ENCODE data around the gene HCFC1.

Gene HCFC1

DNA sequence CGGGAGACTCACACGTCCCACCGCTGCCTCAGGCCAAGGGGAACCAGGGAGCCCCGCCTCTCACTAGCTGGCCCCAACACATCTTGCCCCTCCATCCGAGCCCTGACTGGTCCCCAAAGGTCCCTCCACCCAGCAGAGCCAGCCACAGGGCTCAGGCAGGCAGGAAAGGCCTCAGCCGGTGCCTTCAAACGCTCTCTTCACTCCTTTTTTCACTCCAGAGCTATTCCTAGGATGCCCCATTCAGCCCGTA, 44.0 kb downstream of the HCFC1 start:
- Histone ChIP-seq H3K9ac (no peak overlapping the region), H3K4me2 (ENCODE audit: low read length) (peak overlapping the region; percentile 79), H3K27me3 (ENCODE audit: control insufficient read depth, insufficient read depth, low read length) (no peaks in the 10 kb centered on the region), H3K79me2 (no peaks in the 10 kb centered on the region), H3K9me3 (ENCODE audit: control insufficient read depth, low read length) (no peaks in the 10 kb centered on the region), H3K4me3 (ENCODE audit: low read depth, low read length) (peak overlapping the region; percentile 73), H3K36me3 (ENCODE audit: control insufficient read depth, insufficient read depth, low read length) (no peaks in the 10 kb centered on the region), H2AFZ (peak overlapping the region; percentile 74), H3K27ac (peak overlapping the region; percentile 99), H3K4me1 (peaks cover 14% of the 10 kb centered on the region)
- no peak for TF ChIP-seq CTCF (IDR thresholded peaks at IDR 0.05)

- Histone ChIP-seq H3K4me1 (peaks cover 14% of the 10 kb centered on the region), H3K27me3 (ENCODE audit: control insufficient read depth, insufficient read depth, low read length) (no peaks in the 10 kb centered on the region), H3K79me2 (no peaks in the 10 kb centered on the region), H3K9me3 (ENCODE audit: control insufficient read depth, low read length) (no peaks in the 10 kb centered on the region), H3K9ac (no peak overlapping the region), H3K4me3 (ENCODE audit: low read depth, low read length) (peak overlapping the region; percentile 73), H2AFZ (peak overlapping the region; percentile 74), H3K4me2 (ENCODE audit: low read length) (peak overlapping the region; percentile 79), H3K27ac (peak overlapping the region; percentile 99), H3K36me3 (ENCODE audit: control insufficient read depth, insufficient read depth, low read length) (no peaks in the 10 kb centered on the region)
- no peak for TF ChIP-seq CTCF (IDR thresholded peaks at IDR 0.05)
Measured at GRCh38 chrX:153926858-153927671, 44.6 kb downstream of the HCFC1 start.

DNA sequence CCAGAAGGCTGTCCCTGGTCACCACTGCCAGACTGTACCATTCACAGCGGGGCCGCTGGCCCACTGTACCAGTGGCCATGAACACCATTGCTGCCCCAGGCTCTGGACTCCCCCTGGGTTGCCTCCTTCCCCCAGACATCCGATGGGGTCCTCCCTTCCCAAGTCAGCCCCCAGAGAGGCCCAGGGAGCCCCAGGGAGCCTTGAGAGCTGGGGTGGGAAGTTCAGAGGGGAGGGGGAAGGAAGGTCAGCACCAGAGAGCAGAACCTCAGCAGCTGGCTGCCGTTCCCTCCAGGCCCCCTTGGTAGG, 45.1 kb downstream of the HCFC1 start:
- Histone ChIP-seq H3K27me3 (ENCODE audit: control insufficient read depth, insufficient read depth, low read length) (no peaks in the 10 kb centered on the region), H3K4me1 (peaks cover 14% of the 10 kb centered on the region), H2AFZ (peak overlapping the region; percentile 62), H3K79me2 (no peaks in the 10 kb centered on the region), H3K4me2 (ENCODE audit: low read length) (peak overlapping the region; percentile 47), H3K27ac (peak overlapping the region; percentile 99), H3K9ac (no peak overlapping the region), H3K36me3 (ENCODE audit: control insufficient read depth, insufficient read depth, low read length) (no peaks in the 10 kb centered on the region), H3K4me3 (ENCODE audit: low read depth, low read length) (peak overlapping the region; percentile 29), H3K9me3 (ENCODE audit: control insufficient read depth, low read length) (no peaks in the 10 kb centered on the region)
- TF ChIP-seq CTCF (IDR thresholded peaks at IDR 0.05): no peak

GRCh38 chrX:153925739-153926551, 45.7 kb downstream of the HCFC1 start, which contains the start of gene ARHGAP4:
ARHGAP4 (minus strand) TSS chrX:153926264; CDS start chrX:153926202, 62 bp downstream.
- Histone ChIP-seq H3K27me3 (ENCODE audit: control insufficient read depth, insufficient read depth, low read length) (no peaks in the 10 kb centered on the region), H3K4me2 (ENCODE audit: low read length) (peak within 1 kb of the TSS; percentile 79), H2AFZ (peak within 1 kb of the TSS; percentile 62), H3K9ac (no peak within 1 kb of the TSS), H3K4me1 (peaks cover 14% of the 10 kb centered on the region), H3K36me3 (ENCODE audit: control insufficient read depth, insufficient read depth, low read length) (no peaks in the 10 kb centered on the region), H3K9me3 (ENCODE audit: control insufficient read depth, low read length) (no peaks in the 10 kb centered on the region), H3K27ac (peak within 1 kb of the TSS; percentile 99), H3K79me2 (no peaks in the 10 kb centered on the region), H3K4me3 (ENCODE audit: low read depth, low read length) (peak within 1 kb of the TSS; percentile 29)
- no peak for TF ChIP-seq CTCF (IDR thresholded peaks at IDR 0.05)
